DOHH2 (cell line): ENCODE data around the gene NDUFC1.

Experiments used
- EZH2phosphoT487 ChIP-seq: fragments of 200-600 bp; sonication (generic); IDR thresholded peaks from 2 replicates; pipeline ENCODE4 v1.6.1; 2017; ENCODE audit warnings: borderline replicate concordance, mild to moderate bottlenecking, antibody characterized with exemption, low read length, moderate library complexity, mixed read lengths
- TF ChIP-seq, protein P1 (sequence below): fragments of 200-600 bp; sonication (generic); IDR thresholded peaks from one replicate; pipeline ENCODE4 v1.5.1; 2014; ENCODE audit warnings: antibody characterized with exemption, mild to moderate bottlenecking, low read depth, low read length; ENCODE audit not compliant: poor library complexity, severe bottlenecking

DNA sequence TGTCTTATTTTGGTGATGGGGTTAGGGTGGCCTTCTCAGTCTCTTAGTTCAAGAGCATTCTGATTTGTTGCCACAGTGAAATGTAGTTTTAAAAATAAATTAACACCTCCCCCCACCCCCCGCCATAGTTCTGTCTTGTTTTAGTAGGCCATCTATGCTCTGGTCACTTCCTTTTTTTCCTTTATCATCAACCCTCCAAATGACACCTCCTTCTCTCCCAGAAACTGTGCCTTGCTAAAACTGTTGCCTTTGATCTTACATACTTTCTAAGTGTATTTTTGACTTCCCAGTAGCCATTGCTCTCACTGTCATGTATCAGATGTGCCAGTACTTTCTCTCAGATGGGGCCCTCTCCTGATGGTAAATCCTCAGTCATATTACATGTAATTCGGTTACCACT is 14.5 kb upstream of the NDUFC1 start:
- TF ChIP-seq, protein P1, sequence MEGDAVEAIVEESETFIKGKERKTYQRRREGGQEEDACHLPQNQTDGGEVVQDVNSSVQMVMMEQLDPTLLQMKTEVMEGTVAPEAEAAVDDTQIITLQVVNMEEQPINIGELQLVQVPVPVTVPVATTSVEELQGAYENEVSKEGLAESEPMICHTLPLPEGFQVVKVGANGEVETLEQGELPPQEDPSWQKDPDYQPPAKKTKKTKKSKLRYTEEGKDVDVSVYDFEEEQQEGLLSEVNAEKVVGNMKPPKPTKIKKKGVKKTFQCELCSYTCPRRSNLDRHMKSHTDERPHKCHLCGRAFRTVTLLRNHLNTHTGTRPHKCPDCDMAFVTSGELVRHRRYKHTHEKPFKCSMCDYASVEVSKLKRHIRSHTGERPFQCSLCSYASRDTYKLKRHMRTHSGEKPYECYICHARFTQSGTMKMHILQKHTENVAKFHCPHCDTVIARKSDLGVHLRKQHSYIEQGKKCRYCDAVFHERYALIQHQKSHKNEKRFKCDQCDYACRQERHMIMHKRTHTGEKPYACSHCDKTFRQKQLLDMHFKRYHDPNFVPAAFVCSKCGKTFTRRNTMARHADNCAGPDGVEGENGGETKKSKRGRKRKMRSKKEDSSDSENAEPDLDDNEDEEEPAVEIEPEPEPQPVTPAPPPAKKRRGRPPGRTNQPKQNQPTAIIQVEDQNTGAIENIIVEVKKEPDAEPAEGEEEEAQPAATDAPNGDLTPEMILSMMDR = no peak
- TF ChIP-seq EZH2phosphoT487 = no peak
